Measurements from ENCODE around the gene MAP7D2. TPM values are rescaled to one million over a fixed set of nuclear protein-coding genes. Genes with fewer than 3 reads are reported as not detected.

MAP7D2 gene
- total and polyA plus RNA-seq, 2 of the 13 experiments (the other 11 are each of a cell fraction or from before 2014, with no cell fraction given) = 9.6 to 10.5 TPM

DNA sequence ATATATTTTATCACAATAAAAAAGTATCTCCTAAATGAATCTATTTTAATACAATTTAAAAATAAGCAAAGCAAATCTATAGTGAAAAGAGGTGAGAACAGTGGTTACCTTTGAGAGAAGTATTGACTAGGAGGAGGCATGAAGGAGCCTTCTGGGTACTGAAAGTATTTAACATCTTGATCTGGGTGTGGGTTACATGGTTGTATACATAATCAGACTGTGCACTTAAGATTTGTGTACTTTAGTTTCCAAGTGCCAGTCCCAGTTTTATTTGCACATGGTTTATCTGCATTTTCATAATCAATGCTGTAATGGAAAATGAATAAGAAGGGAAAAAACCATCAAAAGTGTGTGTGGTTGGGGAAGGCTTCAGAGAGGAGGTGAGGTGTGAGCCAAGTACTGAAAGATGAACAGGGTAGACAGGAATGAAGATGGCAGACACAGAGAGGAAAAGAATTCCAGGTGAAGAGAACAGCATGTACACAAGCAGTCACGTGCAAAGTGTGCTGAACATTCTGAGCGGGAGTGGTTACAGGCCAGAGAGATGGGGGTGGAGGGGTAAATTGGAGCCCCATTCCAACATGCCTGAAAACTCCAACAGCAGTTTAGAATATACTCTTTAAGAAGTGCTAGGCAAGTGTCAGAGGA is 14.6 kb downstream of the MAP7D2 start:
- H3K9ac ChIP-seq (ENCODE audit: insufficient read depth, low read depth, low read length) = no peak overlapping the region
- H3K27me3 ChIP-seq (ENCODE audit: control insufficient read depth in 1 of 2, insufficient read depth in 2 of 2, low read length in 2 of 2) = no peaks in the 10 kb centered on the region
- ATAC-seq (no peak), DNase-seq (ENCODE audit: low spot score) (no peak), FAIRE-seq (no peak)
- H3K4me2 ChIP-seq (ENCODE audit: low read depth, low read length) = no peak overlapping the region
- no peaks in the 10 kb centered on the region for H3K79me2 ChIP-seq (ENCODE audit: insufficient read depth, low read length)
- no peaks in the 10 kb centered on the region for H3K36me3 ChIP-seq (replicated peaks in 1 of 2; ENCODE audit: control insufficient read depth in 1 of 2, insufficient read depth in 2 of 2, low read length in 2 of 2)
- TF ChIP-seq ZNF34 (CRISPR knock-in tag; IDR thresholded peaks at IDR 0.05; ENCODE audit: borderline replicate concordance) = no peak
- TF ChIP-seq SIN3B (IDR thresholded peaks at IDR 0.05; ENCODE audit: low read length) = no peak
- no peak for TF ChIP-seq ZBTB8A (CRISPR knock-in tag; IDR thresholded peaks at IDR 0.05; ENCODE audit: borderline replicate concordance, low read depth)
- no peak for TF ChIP-seq ZNF703 (CRISPR knock-in tag; IDR thresholded peaks at IDR 0.05; ENCODE audit: borderline replicate concordance)
- no peak for TF ChIP-seq ZNF562 (CRISPR knock-in tag; IDR thresholded peaks at IDR 0.05; ENCODE audit: borderline replicate concordance)
- no peak for TF ChIP-seq ONECUT2 (CRISPR knock-in tag; IDR thresholded peaks at IDR 0.05)
- no peak for TF ChIP-seq WIZ (CRISPR knock-in tag; IDR thresholded peaks at IDR 0.05)
- no peak for TF ChIP-seq GFI1 (CRISPR knock-in tag; IDR thresholded peaks at IDR 0.05; ENCODE audit: borderline replicate concordance)
- TF ChIP-seq NR2F6 (IDR thresholded peaks at IDR 0.05) = no peak
- TF ChIP-seq NR2F6 (CRISPR knock-in tag; IDR thresholded peaks at IDR 0.05) = no peak
- no peak for TF ChIP-seq ELF3 (CRISPR knock-in tag; IDR thresholded peaks at IDR 0.05)
- no peak for TF ChIP-seq KLF13 (CRISPR knock-in tag; IDR thresholded peaks at IDR 0.05)
- no peak for TF ChIP-seq MED13 (CRISPR knock-in tag; IDR thresholded peaks at IDR 0.05)
- TF ChIP-seq MAF1 (CRISPR knock-in tag; IDR thresholded peaks at IDR 0.05; ENCODE audit: borderline replicate concordance) = no peak
- no peak for TF ChIP-seq MBNL3 (CRISPR knock-in tag; conservative IDR thresholded peaks at IDR 0.05)
- no peak for TF ChIP-seq ZSCAN30 (CRISPR knock-in tag; IDR thresholded peaks at IDR 0.05)
- TF ChIP-seq THYN1 (CRISPR knock-in tag; IDR thresholded peaks at IDR 0.05; ENCODE audit: borderline replicate concordance, low read depth) = no peak
- no peak for TF ChIP-seq ZBTB42 (CRISPR knock-in tag; IDR thresholded peaks at IDR 0.05)
- TF ChIP-seq UBTF (CRISPR knock-in tag; IDR thresholded peaks at IDR 0.05) = no peak
- no peak for TF ChIP-seq IRF9 (CRISPR knock-in tag; IDR thresholded peaks at IDR 0.05; ENCODE audit: borderline replicate concordance)
- TF ChIP-seq CAMTA2 (CRISPR knock-in tag; IDR thresholded peaks at IDR 0.05; ENCODE audit: borderline replicate concordance) = no peak
- H4K20me1 ChIP-seq (ENCODE audit: insufficient read depth, low read length) = no peaks in the 10 kb centered on the region
- in situ Hi-C loops (cut with HindIII; ENCODE audit: extremely low pct_ligation_motif_present, low pct_unique_long_range_greater_than_20kb) = no loop called here
- WGBS (ENCODE audit: low lambda C conversion rate) = 100% methylated on average over 2 of the region's 2 CpGs
- H3K4me1 ChIP-seq (ENCODE audit: insufficient read depth, low read length) = no peaks in the 10 kb centered on the region
- ChIA-PET POLR2A (no interaction called here), CTCF (ENCODE audit: low intra/inter-chr PET ratio, low total read pairs) (no interaction called here)
- no peak overlapping the region for H3K4me3 ChIP-seq (replicated peaks in 1 of 3; ENCODE audit: insufficient read depth in 1 of 3, low read depth in 2 of 3, low read length in 3 of 3)
- BruUV-seq (replicated peaks) = no TSS peak
- intact Hi-C loops (cut with micrococcal nuclease; ENCODE audit: unreplicated experiment) = no loop called here
- no peaks in the 10 kb centered on the region for H3K9me3 ChIP-seq (ENCODE audit: low read length)
- no peak overlapping the region for H3K27ac ChIP-seq (ENCODE audit: extremely low read length, insufficient read depth, low read length)
- no peak overlapping the region for H2AFZ ChIP-seq (ENCODE audit: low read length)

Measured in HepG2 (cell line).